ENCODE data around the gene SLC19A2. TPM values are rescaled to one million over a fixed set of nuclear protein-coding genes. Genes with fewer than 3 reads are reported as not detected.

The SLC19A2 gene
- total RNA-seq, 1 experiment from 2014 or later = 31.5 TPM

GRCh38 chr1:169452921-169453320 is 32.8 kb downstream of the SLC19A2 start:
- TF ChIP-seq, protein P1, sequence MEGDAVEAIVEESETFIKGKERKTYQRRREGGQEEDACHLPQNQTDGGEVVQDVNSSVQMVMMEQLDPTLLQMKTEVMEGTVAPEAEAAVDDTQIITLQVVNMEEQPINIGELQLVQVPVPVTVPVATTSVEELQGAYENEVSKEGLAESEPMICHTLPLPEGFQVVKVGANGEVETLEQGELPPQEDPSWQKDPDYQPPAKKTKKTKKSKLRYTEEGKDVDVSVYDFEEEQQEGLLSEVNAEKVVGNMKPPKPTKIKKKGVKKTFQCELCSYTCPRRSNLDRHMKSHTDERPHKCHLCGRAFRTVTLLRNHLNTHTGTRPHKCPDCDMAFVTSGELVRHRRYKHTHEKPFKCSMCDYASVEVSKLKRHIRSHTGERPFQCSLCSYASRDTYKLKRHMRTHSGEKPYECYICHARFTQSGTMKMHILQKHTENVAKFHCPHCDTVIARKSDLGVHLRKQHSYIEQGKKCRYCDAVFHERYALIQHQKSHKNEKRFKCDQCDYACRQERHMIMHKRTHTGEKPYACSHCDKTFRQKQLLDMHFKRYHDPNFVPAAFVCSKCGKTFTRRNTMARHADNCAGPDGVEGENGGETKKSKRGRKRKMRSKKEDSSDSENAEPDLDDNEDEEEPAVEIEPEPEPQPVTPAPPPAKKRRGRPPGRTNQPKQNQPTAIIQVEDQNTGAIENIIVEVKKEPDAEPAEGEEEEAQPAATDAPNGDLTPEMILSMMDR (IDR thresholded peaks at IDR 0.05; ENCODE audit: insufficient read depth in 1 of 2, low read depth in 1 of 2, low read length in 1 of 2, severe bottlenecking in 1 of 2, unreplicated experiment in 1 of 2) = no peak
- POLR2A ChIA-PET = no interaction called here
- Mint-ChIP-seq H3K27ac (ENCODE audit: unreplicated experiment) (no peak overlapping the region), H3K4me1 (ENCODE audit: low read depth, unreplicated experiment) (peaks cover 19% of the 10 kb centered on the region), H3K36me3 (ENCODE audit: insufficient read depth, unreplicated experiment) (no peaks in the 10 kb centered on the region), H3K4me3 (ENCODE audit: unreplicated experiment) (no peak overlapping the region), H3K27me3 (ENCODE audit: insufficient read depth, unreplicated experiment) (no peaks in the 10 kb centered on the region), H3K9me3 (ENCODE audit: unreplicated experiment) (peaks cover 11% of the 10 kb centered on the region)
- CTCF ChIA-PET = no interaction called here
- intact Hi-C loops (cut with micrococcal nuclease; ENCODE audit: unreplicated experiment) = no loop called here
- H3K4me3 ChIP-seq (ENCODE audit: low read depth, low read length) = no peak overlapping the region
- BruUV-seq (replicated peaks) = no TSS peak
- H3K27me3 ChIP-seq (replicated peaks; ENCODE audit: control insufficient read depth, insufficient read depth, low read length) = no peaks in the 10 kb centered on the region
- H3K9me3 ChIP-seq = peaks cover 13% of the 10 kb centered on the region
- no peak for DNase-seq
- no peaks in the 10 kb centered on the region for H3K36me3 ChIP-seq (ENCODE audit: control insufficient read depth, insufficient read depth, low read length)
- peaks cover 11% of the 10 kb centered on the region for H3K4me1 ChIP-seq

DNA sequence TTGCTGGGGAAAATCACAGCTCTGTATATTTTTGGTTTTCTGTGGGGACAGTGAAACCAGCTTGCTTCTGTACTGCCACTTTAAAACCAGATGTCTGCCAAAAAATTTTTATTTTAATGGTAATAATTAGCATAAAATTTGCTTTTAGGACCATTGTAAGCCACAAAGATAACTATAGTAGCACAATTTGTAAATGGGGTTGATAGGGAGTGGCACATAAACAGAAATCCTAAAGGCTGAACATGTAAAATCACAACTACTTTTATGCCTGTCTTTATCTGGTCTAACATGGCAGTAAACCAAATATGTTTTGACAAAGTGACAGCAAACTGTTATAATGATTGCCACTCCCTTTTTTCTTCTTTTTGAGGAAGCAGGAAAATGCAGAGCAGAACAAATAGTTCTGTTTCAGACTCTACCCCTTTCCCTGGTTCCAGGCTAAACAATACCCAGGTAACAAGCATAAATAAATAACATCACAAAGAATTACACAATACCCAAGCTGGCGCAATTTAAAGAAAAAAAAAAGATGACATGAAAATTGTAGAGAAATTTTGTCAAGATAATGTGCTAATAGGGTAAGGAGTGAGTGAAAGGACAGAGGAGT is 34.4 kb downstream of the SLC19A2 start:
- peaks cover 11% of the 10 kb centered on the region for H3K4me1 ChIP-seq
- no peaks in the 10 kb centered on the region for H3K9me3 Mint-ChIP-seq (ENCODE audit: unreplicated experiment)
- H3K36me3 ChIP-seq (ENCODE audit: control insufficient read depth, insufficient read depth, low read length) = no peaks in the 10 kb centered on the region
- CTCF ChIA-PET = no interaction called here
- no peaks in the 10 kb centered on the region for H3K36me3 Mint-ChIP-seq (ENCODE audit: insufficient read depth, unreplicated experiment)
- no TSS peak for BruUV-seq (replicated peaks)
- no peak for DNase-seq
- no peaks in the 10 kb centered on the region for H3K27me3 Mint-ChIP-seq (ENCODE audit: insufficient read depth, unreplicated experiment)
- POLR2A ChIA-PET = no interaction called here
- intact Hi-C loops (cut with micrococcal nuclease; ENCODE audit: unreplicated experiment) = no loop called here
- H3K9me3 ChIP-seq = no peaks in the 10 kb centered on the region
- H3K4me3 ChIP-seq (ENCODE audit: low read depth, low read length) = no peak overlapping the region
- no peaks in the 10 kb centered on the region for H3K27me3 ChIP-seq (replicated peaks; ENCODE audit: control insufficient read depth, insufficient read depth, low read length)
- peaks cover 19% of the 10 kb centered on the region for H3K4me1 Mint-ChIP-seq (ENCODE audit: low read depth, unreplicated experiment)
- no peak overlapping the region for H3K4me3 Mint-ChIP-seq (ENCODE audit: unreplicated experiment)
- TF ChIP-seq, protein P1 (IDR thresholded peaks at IDR 0.05; ENCODE audit: insufficient read depth in 1 of 2, low read depth in 1 of 2, low read length in 1 of 2, severe bottlenecking in 1 of 2, unreplicated experiment in 1 of 2) = no peak
- no peak overlapping the region for H3K27ac Mint-ChIP-seq (ENCODE audit: unreplicated experiment)

GRCh38 chr1:169443923-169444322 is 41.8 kb downstream of the SLC19A2 start:
- Mint-ChIP-seq H3K9me3 (ENCODE audit: unreplicated experiment) (peaks cover 7% of the 10 kb centered on the region), H3K4me3 (ENCODE audit: unreplicated experiment) (no peak overlapping the region), H3K27ac (ENCODE audit: unreplicated experiment) (no peak overlapping the region), H3K4me1 (ENCODE audit: low read depth, unreplicated experiment) (peaks cover 6% of the 10 kb centered on the region), H3K27me3 (ENCODE audit: insufficient read depth, unreplicated experiment) (no peaks in the 10 kb centered on the region), H3K36me3 (ENCODE audit: insufficient read depth, unreplicated experiment) (no peaks in the 10 kb centered on the region)
- intact Hi-C loops (cut with micrococcal nuclease; ENCODE audit: unreplicated experiment) = no loop called here
- Histone ChIP-seq H3K9me3 (no peaks in the 10 kb centered on the region), H3K27me3 (replicated peaks; ENCODE audit: control insufficient read depth, insufficient read depth, low read length) (no peaks in the 10 kb centered on the region), H3K36me3 (ENCODE audit: control insufficient read depth, insufficient read depth, low read length) (no peaks in the 10 kb centered on the region), H3K4me3 (ENCODE audit: low read depth, low read length) (no peak overlapping the region), H3K4me1 (peaks cover 4% of the 10 kb centered on the region)
- no TSS peak for BruUV-seq (replicated peaks)
- POLR2A ChIA-PET = interaction anchor here (0.6 kb wide), 1 partner anchor 31 kb away, joined by 3 read pairs; no protein-coding TSS in a partner anchor
- CTCF ChIA-PET = no interaction called here
- TF ChIP-seq, protein P1 (IDR thresholded peaks at IDR 0.05; ENCODE audit: insufficient read depth in 1 of 2, low read depth in 1 of 2, low read length in 1 of 2, severe bottlenecking in 1 of 2, unreplicated experiment in 1 of 2) = no peak
- DNase-seq = no peak

Measured in Caco-2 (cell line).